Panc1 (cell line): ENCODE data around the gene TBX19. TPM values are rescaled to one million over a fixed set of nuclear protein-coding genes. Genes with fewer than 3 reads are reported as not detected.

Experiments used
- ATAC-seq: fragments of 200-7000 bp; cut with Tn5 transposase; 2 replicates; pipeline ENCODE4 v1.9.1; 2020; ENCODE audit warnings: mild to moderate bottlenecking, moderate library complexity
- BruUV-seq: library from RNA; stranded (reverse); fragments of 400-500 nt; replicated peaks from 2 replicates; lab custom pipeline; 2021; lab: Mats Ljungman, UMichigan
- CTCF ChIA-PET: fragments of 300-600 bp; sonication (Branson Sonifier 250); formaldehyde crosslinking; loops from one replicate; lab custom pipeline; 2022; ENCODE audit warnings: antibody characterized with exemption; lab: Charles Lee
- POLR2A ChIA-PET: fragments of 300-600 bp; sonication (Branson Sonifier 250); formaldehyde crosslinking; loops from one replicate; lab custom pipeline; 2022; ENCODE audit warnings: antibody characterized with exemption; lab: Charles Lee
- DNase-seq: peaks from one replicate; pipeline ENCODE4 v3.0.0-alpha.2; 2010; ENCODE audit warnings: low read depth, low spot score
- H3K27ac ChIP-seq: 2 replicates; pipeline ENCODE4 v1.5.1; 2011; ENCODE audit warnings: mild to moderate bottlenecking, low read length, inconsistent platforms
- H3K27me3 ChIP-seq: fragments of 200-500 bp; sonication (Bioruptor generic); 2 replicates; pipeline ENCODE4 v1.6.0; 2014; ENCODE audit warnings: low read length, inconsistent platforms; ENCODE audit not compliant: control insufficient read depth, insufficient read depth
- H3K36me3 ChIP-seq: fragments of 200-500 bp; sonication (Bioruptor generic); 2 replicates; pipeline ENCODE4 v1.5.1; 2014; ENCODE audit warnings: inconsistent platforms, mild to moderate bottlenecking, low read length, moderate library complexity; ENCODE audit not compliant: control insufficient read depth, insufficient read depth
- H3K4me1 ChIP-seq: 2 replicates; pipeline ENCODE4 v1.5.1; 2011; ENCODE audit warnings: inconsistent platforms, mild to moderate bottlenecking, low read length, moderate library complexity; ENCODE audit not compliant: control insufficient read depth, insufficient read depth
- H3K4me3 ChIP-seq, 2 experiments: 2 replicates each; pipeline ENCODE4 v1.5.1; 2011 to 2012; ENCODE audit warnings: low read depth in 2 of 2, low read length in 2 of 2, mild to moderate bottlenecking in 2 of 2, inconsistent platforms in 1 of 2, moderate library complexity in 1 of 2
- H3K9me3 ChIP-seq: fragments of 200-500 bp; sonication (Bioruptor generic); 2 replicates; pipeline ENCODE4 v1.5.1; 2014; ENCODE audit warnings: low read depth, mild to moderate bottlenecking, inconsistent platforms, low read length, moderate library complexity; ENCODE audit not compliant: control insufficient read depth, insufficient read depth
- CTCF ChIP-seq: fragments of 450-650 bp; IDR thresholded peaks from 2 replicates; pipeline ENCODE4 v1.5.1; 2017; ENCODE audit warnings: mild to moderate bottlenecking
- POLR2AphosphoS5 ChIP-seq: IDR thresholded peaks from 2 replicates; pipeline ENCODE4 v1.6.1; 2012; ENCODE audit warnings: mild to moderate bottlenecking, low read depth, low read length, moderate library complexity
- REST ChIP-seq, 2 experiments: IDR thresholded peaks; 2 replicates each; pipeline ENCODE4 v1.6.1; 2011 to 2012; ENCODE audit warnings: low read depth in 2 of 2, control low read depth in 1 of 2, low read length in 1 of 2, mild to moderate bottlenecking in 1 of 2, moderate library complexity in 1 of 2; ENCODE audit not compliant: insufficient read depth in 1 of 2
- SIN3A ChIP-seq: IDR thresholded peaks from 2 replicates; pipeline ENCODE4 v1.6.1; 2012; ENCODE audit warnings: low read depth, mild to moderate bottlenecking, low read length, moderate library complexity, borderline replicate concordance; ENCODE audit not compliant: insufficient read depth
- TCF7L2 ChIP-seq: IDR thresholded peaks from 2 replicates; pipeline ENCODE4 v1.6.1; 2011; ENCODE audit warnings: mild to moderate bottlenecking, low read depth, low read length, inconsistent platforms
- in situ Hi-C: cut with HindIII; loops from 2 replicates; pipeline ENCODE4 v1.10.0; 2016; ENCODE audit warnings: low sequenced_read_pairs, low pct_unique_long_range_greater_than_20kb
- intact Hi-C: fragments of 100-400 bp; cut with micrococcal nuclease; formaldehyde crosslinking; loops from one replicate; pipeline ENCODE4 v1.10.0; 2022; ENCODE audit not compliant: unreplicated experiment
- total RNA-seq: library from RNA; stranded (reverse); gene quantifications from one replicate; pipeline ENCODE4 v1.2.1, GENCODE V29; 2021; ENCODE audit not compliant: unreplicated experiment

The TBX19 gene
- total RNA-seq, 1 experiment from 2014 or later = 2.2 TPM

- TF ChIP-seq REST (IDR thresholded peaks at IDR 0.05; ENCODE audit: insufficient read depth in 1 of 2, low read depth in 2 of 2, low read length in 1 of 2) = no peak
- TF ChIP-seq TCF7L2 = no peak
- no peak for TF ChIP-seq CTCF
- no peak for TF ChIP-seq SIN3A
- no peak for TF ChIP-seq POLR2AphosphoS5
- Histone ChIP-seq H3K27me3 (no peaks in the 10 kb centered on the region), H3K36me3 (no peaks in the 10 kb centered on the region), H3K4me1 (no peaks in the 10 kb centered on the region), H3K27ac (no peak overlapping the region), H3K9me3 (no peaks in the 10 kb centered on the region), H3K4me3 (no peak overlapping the region)
- ATAC-seq (no peak), DNase-seq (no peak)
- POLR2A ChIA-PET = no interaction called here
- intact Hi-C loops (no loop called here), in situ Hi-C loops (no loop called here)
- CTCF ChIA-PET = no interaction called here
- BruUV-seq = no TSS peak
These were observed 36.6 kb downstream of the TBX19 start for GRCh38 chr1:168317309-168317708.

GRCh38 chr1:168319691-168320090 is 39.0 kb downstream of the TBX19 start:
- no peaks in the 10 kb centered on the region for H3K36me3 ChIP-seq
- BruUV-seq = no TSS peak
- no peak overlapping the region for H3K27ac ChIP-seq
- ChIA-PET CTCF (no interaction called here), POLR2A (no interaction called here)
- no peak overlapping the region for H3K4me3 ChIP-seq
- TF ChIP-seq CTCF (no peak), REST (IDR thresholded peaks at IDR 0.05; ENCODE audit: insufficient read depth in 1 of 2, low read depth in 2 of 2, low read length in 1 of 2) (no peak), TCF7L2 (no peak), POLR2AphosphoS5 (no peak), SIN3A (no peak)
- H3K4me1 ChIP-seq = no peaks in the 10 kb centered on the region
- ATAC-seq = no peak
- no peaks in the 10 kb centered on the region for H3K9me3 ChIP-seq
- no peak for DNase-seq
- in situ Hi-C loops = no loop called here
- H3K27me3 ChIP-seq = no peaks in the 10 kb centered on the region
- intact Hi-C loops = no loop called here
